ENCODE measurements around the gene SMIM28.

The SMIM28 gene

GRCh38 chr6:138430361-138431145, 52.8 kb downstream of the SMIM28 start:
- DNase-seq (ENCODE audit: low read depth) = no peak

GRCh38 chr6:138431256-138432062, 53.8 kb downstream of the SMIM28 start:
- no peak for DNase-seq (ENCODE audit: low read depth)

- DNase-seq (ENCODE audit: low read depth) = no peak
These were observed 54.3 kb downstream of the SMIM28 start for GRCh38 chr6:138432063-138432356.

Data from activated T-helper 1 cell treated with Interleukin-2 at 50 U/mL for 16 hours (primary cell).